A673 (cell line): ENCODE measurements around the gene KLRG1.

Source experiments
- EZH2 ChIP-seq: fragments of 200-600 bp; sonication (generic); IDR thresholded peaks from 2 replicates; pipeline ENCODE4 v1.6.1; 2017; ENCODE audit warnings: borderline replicate concordance, low read depth, mild to moderate bottlenecking, mixed read lengths, antibody characterized with exemption, low read length; ENCODE audit not compliant: poor library complexity, severe bottlenecking
- TF ChIP-seq, protein P1 (sequence below): fragments of 300-800, 200-600 bp; sonication (generic); conservative IDR thresholded peaks from 2 replicates; pipeline ENCODE4 v1.5.1; 2017; ENCODE audit warnings: low read depth, mild to moderate bottlenecking, antibody characterized with exemption, low read length, moderate library complexity, mixed read lengths

DNA sequence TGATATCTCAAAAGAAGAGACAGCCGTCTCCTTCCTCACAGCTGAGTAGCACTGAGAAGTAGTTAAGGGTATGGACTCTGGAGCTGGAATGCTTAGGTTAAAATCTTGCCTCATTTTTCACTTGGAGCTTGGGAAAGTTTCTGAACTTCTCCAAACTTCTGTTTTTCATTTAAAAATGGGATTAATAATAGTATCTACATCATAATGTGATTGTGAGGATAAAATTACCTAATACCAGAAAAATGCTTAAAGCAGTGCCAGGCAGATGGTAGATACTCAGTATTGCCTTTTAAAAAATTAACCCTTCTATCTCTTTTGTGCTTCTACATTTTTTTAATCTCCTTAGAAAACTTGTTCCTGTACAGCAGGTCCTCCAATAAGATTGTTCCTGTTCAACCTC lies 63.3 kb downstream of the KLRG1 start:
- TF ChIP-seq, protein P1, sequence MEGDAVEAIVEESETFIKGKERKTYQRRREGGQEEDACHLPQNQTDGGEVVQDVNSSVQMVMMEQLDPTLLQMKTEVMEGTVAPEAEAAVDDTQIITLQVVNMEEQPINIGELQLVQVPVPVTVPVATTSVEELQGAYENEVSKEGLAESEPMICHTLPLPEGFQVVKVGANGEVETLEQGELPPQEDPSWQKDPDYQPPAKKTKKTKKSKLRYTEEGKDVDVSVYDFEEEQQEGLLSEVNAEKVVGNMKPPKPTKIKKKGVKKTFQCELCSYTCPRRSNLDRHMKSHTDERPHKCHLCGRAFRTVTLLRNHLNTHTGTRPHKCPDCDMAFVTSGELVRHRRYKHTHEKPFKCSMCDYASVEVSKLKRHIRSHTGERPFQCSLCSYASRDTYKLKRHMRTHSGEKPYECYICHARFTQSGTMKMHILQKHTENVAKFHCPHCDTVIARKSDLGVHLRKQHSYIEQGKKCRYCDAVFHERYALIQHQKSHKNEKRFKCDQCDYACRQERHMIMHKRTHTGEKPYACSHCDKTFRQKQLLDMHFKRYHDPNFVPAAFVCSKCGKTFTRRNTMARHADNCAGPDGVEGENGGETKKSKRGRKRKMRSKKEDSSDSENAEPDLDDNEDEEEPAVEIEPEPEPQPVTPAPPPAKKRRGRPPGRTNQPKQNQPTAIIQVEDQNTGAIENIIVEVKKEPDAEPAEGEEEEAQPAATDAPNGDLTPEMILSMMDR, result no peak
- no peak for TF ChIP-seq EZH2
